SU-DHL-6 (cell line): ENCODE measurements around the gene B4GALNT3.

Experiments
- H2AFZ ChIP-seq: fragments of 200-600 bp; sonication (generic); 2 replicates; pipeline ENCODE4 v1.6.1; 2014; ENCODE audit warnings: low read depth, mild to moderate bottlenecking, moderate library complexity, mixed read lengths, antibody characterized with exemption, low read length; ENCODE audit not compliant: severe bottlenecking
- H3F3A ChIP-seq: fragments of 200-600 bp; shearing (Covaris generic); 2 replicates; pipeline ENCODE4 v1.6.0; 2016; ENCODE audit warnings: antibody characterized with exemption, mild to moderate bottlenecking; ENCODE audit not compliant: insufficient read depth
- H3K27ac ChIP-seq: fragments of 200-600 bp; sonication (generic); 2 replicates; pipeline ENCODE4 v1.5.1; 2016; ENCODE audit warnings: low read depth, mild to moderate bottlenecking, low read length, moderate library complexity, mixed read lengths
- H3K27me3 ChIP-seq: fragments of 200-600 bp; sonication (generic), shearing (Covaris generic); 2 replicates; pipeline ENCODE4 v1.6.0; 2014; ENCODE audit warnings: mild to moderate bottlenecking, low read length
- H3K36me3 ChIP-seq: fragments of 200-600 bp; sonication (generic); 2 replicates; pipeline ENCODE4 v1.6.1; 2014; ENCODE audit warnings: mild to moderate bottlenecking, low read length, mixed read lengths
- H3K4me2 ChIP-seq: fragments of 300-600, 200-600 bp; shearing (Covaris generic), sonication (generic); 2 replicates; pipeline ENCODE4 v1.6.0; 2014; ENCODE audit warnings: low read length, low read depth, mild to moderate bottlenecking; ENCODE audit not compliant: poor library complexity, severe bottlenecking
- H3K4me3 ChIP-seq: fragments of 200-600 bp; sonication (generic); 2 replicates; pipeline ENCODE4 v1.5.1; 2014; ENCODE audit warnings: antibody characterized with exemption, low read length, mild to moderate bottlenecking, mixed read lengths; ENCODE audit not compliant: insufficient read depth, poor library complexity, severe bottlenecking
- H3K79me2 ChIP-seq: fragments of 200-600 bp; sonication (generic); 2 replicates; pipeline ENCODE4 v1.6.1; 2014; ENCODE audit warnings: mild to moderate bottlenecking, low read length, moderate library complexity; ENCODE audit not compliant: insufficient read depth
- H3K9ac ChIP-seq: fragments of 200-600 bp; sonication (generic); 2 replicates; pipeline ENCODE4 v1.7.0; 2014; ENCODE audit warnings: mild to moderate bottlenecking, low read length
- H3K9me2 ChIP-seq: fragments of 200-600 bp; sonication (generic); replicated peaks from 2 replicates; pipeline ENCODE4 v1.6.1; 2014; ENCODE audit warnings: low read length; ENCODE audit not compliant: insufficient read depth
- H3K9me3 ChIP-seq: fragments of 200-600 bp; sonication (generic); 2 replicates; pipeline ENCODE4 v1.6.1; 2014; ENCODE audit warnings: low read length, mixed read lengths; ENCODE audit not compliant: insufficient read depth
- H4K20me1 ChIP-seq: fragments of 200-600 bp; sonication (generic); 2 replicates; pipeline ENCODE4 v1.6.1; 2014; ENCODE audit warnings: low read depth, mild to moderate bottlenecking, antibody characterized with exemption, low read length, moderate library complexity, mixed read lengths
- CTCF ChIP-seq: fragments of 200-600 bp; sonication (generic); IDR thresholded peaks from one replicate; pipeline ENCODE4 v1.5.1; 2017; ENCODE audit warnings: antibody characterized with exemption, mild to moderate bottlenecking, low read length, moderate library complexity; ENCODE audit not compliant: insufficient read depth, poor library complexity, severe bottlenecking
- EZH2phosphoT487 ChIP-seq: fragments of 200-600 bp; sonication (generic), shearing (Covaris generic); conservative IDR thresholded peaks from 2 replicates; pipeline ENCODE4 v1.6.1; 2018; ENCODE audit warnings: mild to moderate bottlenecking, antibody characterized with exemption, low read length, moderate library complexity, mixed read lengths

The B4GALNT3 gene

DNA sequence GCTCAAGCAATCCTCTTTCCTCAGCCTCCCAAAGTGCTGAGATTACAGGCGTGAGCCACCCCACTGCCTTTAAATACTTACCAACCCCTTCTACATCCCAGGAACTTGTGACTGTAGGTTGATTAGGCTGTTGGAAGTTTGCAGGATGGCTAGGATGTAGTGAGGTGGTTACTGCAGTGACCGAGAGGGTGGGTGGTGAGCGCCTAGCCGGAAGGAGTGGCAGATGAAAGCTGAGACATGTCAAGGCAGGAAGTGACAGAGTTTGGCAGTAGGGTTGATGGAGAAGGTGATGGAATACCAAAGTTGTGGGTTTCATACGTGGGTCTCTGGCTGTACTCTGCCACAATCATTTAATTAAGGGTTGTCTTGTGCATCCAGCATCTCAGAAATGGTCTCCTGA lies 13.5 kb downstream of the B4GALNT3 start:
- H3K27ac ChIP-seq, result no peak overlapping the region
- no peak overlapping the region for H3K4me3 ChIP-seq
- H3K9me3 ChIP-seq, result no peaks in the 10 kb centered on the region
- H3K79me2 ChIP-seq, result no peaks in the 10 kb centered on the region
- H3K27me3 ChIP-seq, result no peaks in the 10 kb centered on the region
- no peak overlapping the region for H2AFZ ChIP-seq
- H3K9ac ChIP-seq, result no peak overlapping the region
- no peaks in the 10 kb centered on the region for H3F3A ChIP-seq
- TF ChIP-seq EZH2phosphoT487 (no peak), CTCF (no peak)
- no peaks in the 10 kb centered on the region for H3K36me3 ChIP-seq
- no peaks in the 10 kb centered on the region for H3K9me2 ChIP-seq
- no peak overlapping the region for H3K4me2 ChIP-seq
- no peaks in the 10 kb centered on the region for H4K20me1 ChIP-seq

DNA sequence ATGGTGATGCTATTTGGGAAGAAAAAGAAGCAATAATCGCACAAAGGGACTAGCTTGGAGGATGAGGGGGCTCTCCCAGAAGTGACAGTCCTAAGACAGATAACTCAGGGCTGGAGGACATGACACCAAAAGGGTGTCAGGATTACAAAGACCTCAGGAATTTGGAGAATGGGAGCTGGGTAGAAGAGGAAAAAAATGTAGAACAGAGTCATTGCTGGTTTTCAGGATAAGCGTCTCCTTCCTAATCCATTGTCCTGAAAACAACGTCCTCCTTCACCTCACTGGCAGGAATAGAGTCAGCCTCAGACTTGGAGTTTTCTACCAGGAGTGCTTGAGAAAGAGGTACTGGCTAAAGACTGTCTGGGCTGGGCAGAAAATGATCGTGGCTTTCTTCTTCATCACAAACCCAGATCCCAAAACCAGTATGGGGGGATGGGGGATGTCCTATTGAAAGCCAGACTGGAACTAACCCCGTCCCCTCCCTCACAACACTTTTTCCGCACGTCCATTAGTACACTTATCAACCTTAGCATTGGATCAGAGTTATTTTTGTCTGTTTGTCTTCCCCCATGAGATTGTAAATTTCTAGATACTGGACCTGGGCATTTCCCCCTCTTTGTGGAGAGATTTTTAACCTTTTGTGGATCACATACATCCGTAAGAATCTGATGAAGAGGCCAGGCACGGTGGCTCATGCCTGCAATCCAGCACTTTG lies 14.3 kb downstream of the B4GALNT3 start:
- Histone ChIP-seq H3F3A (no peaks in the 10 kb centered on the region), H3K36me3 (no peaks in the 10 kb centered on the region), H3K9me2 (no peaks in the 10 kb centered on the region), H3K4me3 (no peak overlapping the region), H2AFZ (no peak overlapping the region), H3K27me3 (no peaks in the 10 kb centered on the region), H3K9ac (no peak overlapping the region), H3K79me2 (no peaks in the 10 kb centered on the region), H4K20me1 (no peaks in the 10 kb centered on the region), H3K4me2 (no peak overlapping the region), H3K27ac (no peak overlapping the region), H3K9me3 (no peaks in the 10 kb centered on the region)
- no peak for TF ChIP-seq CTCF
- TF ChIP-seq EZH2phosphoT487, result no peak

DNA sequence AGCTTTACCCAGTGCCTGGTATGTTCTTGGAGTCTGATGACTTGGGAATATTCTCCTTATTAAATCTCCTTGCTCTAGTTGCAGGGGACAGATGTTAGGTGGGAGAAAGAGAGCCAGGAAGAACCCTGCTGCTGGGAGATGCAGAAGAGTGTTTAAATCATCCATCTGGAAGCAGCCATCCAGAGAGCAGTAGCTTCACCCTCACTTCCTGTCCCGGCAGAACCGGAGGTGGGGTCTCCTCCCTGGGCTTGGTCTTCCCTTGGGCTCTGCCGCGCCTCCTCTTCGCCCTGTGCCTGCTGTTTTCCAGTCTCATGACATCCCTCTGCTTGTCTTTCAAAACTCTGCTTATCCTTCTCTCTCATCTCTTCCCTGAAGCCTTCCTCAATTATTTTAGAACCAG lies 15.5 kb downstream of the B4GALNT3 start:
- Histone ChIP-seq H3K27ac (no peak overlapping the region), H3K9me3 (no peaks in the 10 kb centered on the region), H2AFZ (no peak overlapping the region), H3K36me3 (no peaks in the 10 kb centered on the region), H3F3A (no peaks in the 10 kb centered on the region), H3K4me2 (no peak overlapping the region), H4K20me1 (no peaks in the 10 kb centered on the region), H3K79me2 (no peaks in the 10 kb centered on the region), H3K4me3 (no peak overlapping the region), H3K27me3 (no peaks in the 10 kb centered on the region), H3K9ac (no peak overlapping the region), H3K9me2 (no peaks in the 10 kb centered on the region)
- no peak for TF ChIP-seq EZH2phosphoT487
- no peak for TF ChIP-seq CTCF
